SK-N-SH (cell line): ENCODE data around the gene PXYLP1. TPM values are rescaled to one million over a fixed set of nuclear protein-coding genes. Genes with fewer than 3 reads are reported as not detected.
A peak's percentile ranks its signal among the peaks of the same experiment; 100 is the strongest.

Experiments used
- CTCF ChIA-PET: fragments of 300-600, 350-600 bp; formaldehyde crosslinking; extraction: SDS; loops from one replicate; lab custom pipeline; 2021; lab: Yijun Ruan, JAX
- POLR2A ChIA-PET: fragments of 350-600 bp; sonication (Branson Sonifier 250); formaldehyde crosslinking; extraction: SDS; loops from one replicate; lab custom pipeline; 2020; ENCODE audit warnings: antibody characterized with exemption, inconsistent platforms; lab: Yijun Ruan, JAX
- DNase-seq: peaks from one replicate; pipeline ENCODE4 v3.0.0; 2012
- H2AFZ ChIP-seq: fragments of 200-600 bp; sonication (generic); 2 replicates; pipeline ENCODE4 v1.8.1; 2016; ENCODE audit warnings: antibody characterized with exemption, mild to moderate bottlenecking, low read depth
- H3F3A ChIP-seq: fragments of 200-600 bp; sonication (generic); replicated peaks from 2 replicates; pipeline ENCODE3; 2016; ENCODE audit warnings: antibody characterized with exemption, mild to moderate bottlenecking; ENCODE audit not compliant: insufficient read depth
- H3K27ac ChIP-seq, 2 experiments: fragments of 200-500 bp in 1 of 2; fragments of 200-600 bp in 1 of 2; sonication (Bioruptor generic) in 1 of 2; sonication (generic), shearing (Covaris generic) in 1 of 2; 2 replicates each; pipeline versions ENCODE4 v1.5.1 to v1.6.1; 2014 to 2016; ENCODE audit warnings: low read depth in 2 of 2, inconsistent platforms in 1 of 2, low read length in 1 of 2, mild to moderate bottlenecking in 1 of 2, mixed read lengths in 1 of 2
- H3K27me3 ChIP-seq: fragments of 200-600 bp; sonication (generic), shearing (Covaris generic); 2 replicates; pipeline ENCODE4 v1.6.1; 2016; ENCODE audit warnings: mixed run types; ENCODE audit not compliant: insufficient read depth
- H3K36me3 ChIP-seq, 2 experiments: fragments of 200-500 bp in 1 of 2; fragments of 200-600 bp in 1 of 2; sonication (Bioruptor generic) in 1 of 2; sonication (generic) in 1 of 2; replicated peaks in 1 of 2; 2 replicates each; pipeline versions ENCODE3 to v1.5.1; 2014 to 2016; ENCODE audit warnings: low read length in 1 of 2, mild to moderate bottlenecking in 1 of 2; ENCODE audit not compliant: insufficient read depth in 2 of 2, control insufficient read depth in 1 of 2
- H3K4me1 ChIP-seq, 2 experiments: fragments of 200-500 bp in 1 of 2; fragments of 200-600 bp in 1 of 2; sonication (Bioruptor generic) in 1 of 2; sonication (generic), shearing (Covaris generic) in 1 of 2; 2 replicates each; pipeline versions ENCODE4 v1.5.1 to v1.6.1; 2014 to 2016; ENCODE audit warnings: low read depth in 1 of 2, low read length in 1 of 2, mixed run types in 1 of 2; ENCODE audit not compliant: insufficient read depth in 2 of 2, control insufficient read depth in 1 of 2
- H3K4me2 ChIP-seq: fragments of 200-600 bp; sonication (generic), shearing (Covaris generic); 2 replicates; pipeline ENCODE4 v1.6.1; 2017; ENCODE audit warnings: mixed run types
- H3K4me3 ChIP-seq, 2 experiments: fragments of 200-500 bp in 1 of 2; fragments of 200-600 bp in 1 of 2; sonication (Bioruptor generic) in 1 of 2; sonication (generic), shearing (Covaris generic) in 1 of 2; 2 replicates each; pipeline versions ENCODE4 v1.5.1 to v1.8.1; 2014 to 2016; ENCODE audit warnings: low read depth in 2 of 2, inconsistent platforms in 1 of 2, low read length in 1 of 2, mild to moderate bottlenecking in 1 of 2, mixed read lengths in 1 of 2, moderate library complexity in 1 of 2
- H3K79me2 ChIP-seq: fragments of 200-600 bp; sonication (generic); 2 replicates; pipeline ENCODE4 v1.8.1; 2017; ENCODE audit warnings: mild to moderate bottlenecking; ENCODE audit not compliant: insufficient read depth
- H3K9ac ChIP-seq: fragments of 200-600 bp; sonication (generic); 2 replicates; pipeline ENCODE4 v1.6.1; 2017; ENCODE audit warnings: mixed run types
- H3K9me2 ChIP-seq: fragments of 200-600 bp; sonication (generic); 2 replicates; pipeline ENCODE4 v1.6.1; 2017; ENCODE audit warnings: mixed run types
- H3K9me3 ChIP-seq: fragments of 200-600 bp; sonication (generic); 2 replicates; pipeline ENCODE4 v1.6.1; 2017; ENCODE audit warnings: mixed run types, mild to moderate bottlenecking, moderate library complexity
- H4K20me1 ChIP-seq: fragments of 200-600 bp; sonication (generic); 2 replicates; pipeline ENCODE4 v1.6.1; 2017; ENCODE audit warnings: mild to moderate bottlenecking, mixed run types; ENCODE audit not compliant: insufficient read depth
- CTCF ChIP-seq: fragments of 200-600 bp; sonication (generic); IDR thresholded peaks from 2 replicates; pipeline ENCODE4 v1.6.1; 2017; ENCODE audit warnings: antibody characterized with exemption, mild to moderate bottlenecking, moderate library complexity
- ELF1 ChIP-seq: IDR thresholded peaks from 2 replicates; pipeline ENCODE4 v1.4.0; 2012
- FOXJ3 ChIP-seq: sonication (generic); formaldehyde crosslinking; IDR thresholded peaks from 2 replicates; pipeline ENCODE4 v1.5.1; 2020; ENCODE audit warnings: mild to moderate bottlenecking, missing genetic modification reagents
- MXI1 ChIP-seq: IDR thresholded peaks from 2 replicates; pipeline ENCODE4 v1.6.1; 2012; ENCODE audit warnings: mild to moderate bottlenecking, low read depth, low read length, improper control_type of control experiment
- PBX3 ChIP-seq: IDR thresholded peaks from 2 replicates; pipeline ENCODE4; 2012
- RAD21 ChIP-seq: IDR thresholded peaks from 2 replicates; pipeline ENCODE4 v1.6.1; 2012; ENCODE audit warnings: mild to moderate bottlenecking, low read length
- REST ChIP-seq: IDR thresholded peaks from 2 replicates; pipeline ENCODE4 v1.6.1; 2012; ENCODE audit warnings: mild to moderate bottlenecking, low read depth, low read length, moderate library complexity
- RXRA ChIP-seq: IDR thresholded peaks from 2 replicates; pipeline ENCODE4 v1.4.0; 2012; ENCODE audit warnings: low read depth, mild to moderate bottlenecking, borderline replicate concordance
- SMC3 ChIP-seq: IDR thresholded peaks from 2 replicates; pipeline ENCODE4 v1.6.1; 2012; ENCODE audit warnings: low read depth, low read length, improper control_type of control experiment
- USF1 ChIP-seq: IDR thresholded peaks from 2 replicates; pipeline ENCODE4 v1.4.0; 2012; ENCODE audit warnings: low read depth, borderline replicate concordance
- YY1 ChIP-seq: IDR thresholded peaks from 2 replicates; pipeline ENCODE4 v1.4.0; 2012; ENCODE audit warnings: low read depth, mild to moderate bottlenecking
- WGBS: methylation state at CpG from one replicate; pipeline ENCODE4 v1.1.6; 2017; ENCODE audit warnings: low lambda C conversion rate; 5-methylcytosine and 5-hydroxymethylcytosine counted together
- polyA plus RNA-seq, 3 experiments: library from polyadenylated mRNA; depleted of rRNA; stranded (reverse); fragments of >200 nt; gene quantifications; 2 replicates each; pipeline ENCODE4 v1.2.3, GENCODE V29; 2012

PXYLP1 gene
- polyA plus RNA-seq, 1 of the 3 experiments (the other 2 are of a cell fraction): 8.6 TPM

DNA sequence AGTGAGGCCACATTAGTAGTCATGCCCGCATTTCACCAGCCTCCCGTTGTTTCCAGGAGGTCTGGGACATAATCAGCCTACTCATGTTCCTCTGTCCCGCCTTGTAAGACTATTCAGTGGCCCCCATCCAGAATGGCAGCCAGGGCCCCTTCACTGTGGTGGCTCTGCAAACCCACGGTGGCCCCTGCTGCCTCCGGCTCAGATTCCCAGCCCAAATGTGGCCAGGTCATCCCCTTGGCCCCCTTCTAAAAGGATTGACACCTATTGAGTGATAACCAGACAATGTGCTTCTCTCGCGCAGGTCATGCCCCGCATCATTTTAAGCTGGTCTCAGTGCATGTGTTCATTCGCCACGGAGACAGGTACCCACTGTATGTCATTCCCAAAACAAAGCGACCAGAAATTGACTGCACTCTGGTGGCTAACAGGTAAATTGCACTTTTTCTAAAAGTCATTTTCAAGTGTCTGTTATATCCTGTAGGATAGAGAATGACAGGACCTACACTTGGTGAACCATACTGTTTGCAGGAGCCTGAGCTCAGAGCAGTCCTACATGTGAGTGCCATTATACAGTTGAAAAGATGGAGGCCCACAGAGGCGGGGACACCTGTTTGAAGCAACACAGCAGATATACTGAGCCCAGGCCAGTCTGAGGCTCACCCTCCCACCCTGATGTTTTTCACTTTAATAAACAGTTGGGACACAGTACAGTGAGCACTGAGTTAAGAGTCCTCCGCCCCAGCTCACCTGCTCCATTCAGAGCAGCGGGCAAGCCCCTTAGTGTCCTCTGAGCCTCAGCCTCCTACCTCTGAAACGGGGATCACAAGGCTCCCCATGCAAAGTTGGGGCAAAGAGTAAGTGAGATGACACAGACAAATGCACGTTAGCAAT, 47.7 kb downstream of the PXYLP1 start:
- Histone ChIP-seq H3K4me1 (peaks cover 0 to 20% of the 10 kb centered on the region in 2 experiments; a peak in 2 of 4 replicates), H3F3A (no peaks in the 10 kb centered on the region), H4K20me1 (no peaks in the 10 kb centered on the region), H3K36me3 (no peaks in the 10 kb centered on the region), H3K9ac (no peak overlapping the region), H3K79me2 (no peaks in the 10 kb centered on the region), H3K4me3 (no peak overlapping the region; a peak in 1 of 4 replicates), H3K9me3 (no peaks in the 10 kb centered on the region), H3K9me2 (no peaks in the 10 kb centered on the region), H3K27me3 (no peaks in the 10 kb centered on the region), H3K27ac (peak overlapping the region; percentile 11 to 35; a peak in 1 of 4 replicates), H3K4me2 (peak overlapping the region; percentile 29; the same call in 1 of the 2 replicates), H2AFZ (no peak overlapping the region)
- ChIA-PET POLR2A (interaction anchor here (1.0 kb wide), 1 partner anchor 48 kb away, joined by 7 read pairs; the partner anchor contains the start of gene PXYLP1), CTCF (interaction anchor here (0.8 to 6.0 kb wide), 14 partner anchors 11 to 312 kb away, joined by 3 to 59 read pairs (median 5); partner anchors contain the start of gene PXYLP1)
- DNase-seq: peak; percentile 62
- peak; percentile 61 for TF ChIP-seq SMC3
- TF ChIP-seq YY1: no peak
- peak; percentile 65 for TF ChIP-seq CTCF
- no peak for TF ChIP-seq FOXJ3 (CRISPR knock-in tag)
- TF ChIP-seq ELF1: no peak
- peak; percentile 53; the same call in 1 of the 2 replicates for TF ChIP-seq MXI1
- TF ChIP-seq USF1: no peak
- TF ChIP-seq RXRA: no peak
- no peak for TF ChIP-seq REST
- no peak for TF ChIP-seq PBX3
- TF ChIP-seq RAD21: peak; percentile 73
- 62% methylated on average over 16 of the region's 16 CpGs for WGBS
